Endothelial cell of umbilical vein (primary cell): ENCODE measurements around the gene SLC6A7.

Experiments used
- FOS ChIP-seq: IDR thresholded peaks from 2 replicates; pipeline ENCODE4 v1.6.1; 2011; ENCODE audit warnings: mild to moderate bottlenecking, low read length, moderate library complexity, borderline replicate concordance; ENCODE audit not compliant: insufficient read depth
- POLR2A ChIP-seq: IDR thresholded peaks from 2 replicates; pipeline ENCODE4 v1.6.1; 2012; ENCODE audit warnings: low read depth, mild to moderate bottlenecking, control low read depth, low read length
- POLR2AphosphoS5 ChIP-seq: IDR thresholded peaks from 2 replicates; pipeline ENCODE4 v1.6.1; 2012; ENCODE audit warnings: low read depth, mild to moderate bottlenecking, control low read depth, low read length, moderate library complexity; ENCODE audit not compliant: insufficient read depth
- TF ChIP-seq, protein P1 (sequence below), 2 donors: IDR thresholded peaks; 1 replicate in 1 of 2; 2 replicates in 1 of 2; pipeline ENCODE4 v1.5.1; 2011; ENCODE audit warnings: low read length in 2 of 2, mild to moderate bottlenecking in 2 of 2, moderate library complexity in 2 of 2, control low read depth in 1 of 2, inconsistent platforms in 1 of 2, low read depth in 1 of 2; ENCODE audit not compliant: insufficient read depth in 1 of 2; ENCODE audit errors: extremely low read depth in 1 of 2

DNA sequence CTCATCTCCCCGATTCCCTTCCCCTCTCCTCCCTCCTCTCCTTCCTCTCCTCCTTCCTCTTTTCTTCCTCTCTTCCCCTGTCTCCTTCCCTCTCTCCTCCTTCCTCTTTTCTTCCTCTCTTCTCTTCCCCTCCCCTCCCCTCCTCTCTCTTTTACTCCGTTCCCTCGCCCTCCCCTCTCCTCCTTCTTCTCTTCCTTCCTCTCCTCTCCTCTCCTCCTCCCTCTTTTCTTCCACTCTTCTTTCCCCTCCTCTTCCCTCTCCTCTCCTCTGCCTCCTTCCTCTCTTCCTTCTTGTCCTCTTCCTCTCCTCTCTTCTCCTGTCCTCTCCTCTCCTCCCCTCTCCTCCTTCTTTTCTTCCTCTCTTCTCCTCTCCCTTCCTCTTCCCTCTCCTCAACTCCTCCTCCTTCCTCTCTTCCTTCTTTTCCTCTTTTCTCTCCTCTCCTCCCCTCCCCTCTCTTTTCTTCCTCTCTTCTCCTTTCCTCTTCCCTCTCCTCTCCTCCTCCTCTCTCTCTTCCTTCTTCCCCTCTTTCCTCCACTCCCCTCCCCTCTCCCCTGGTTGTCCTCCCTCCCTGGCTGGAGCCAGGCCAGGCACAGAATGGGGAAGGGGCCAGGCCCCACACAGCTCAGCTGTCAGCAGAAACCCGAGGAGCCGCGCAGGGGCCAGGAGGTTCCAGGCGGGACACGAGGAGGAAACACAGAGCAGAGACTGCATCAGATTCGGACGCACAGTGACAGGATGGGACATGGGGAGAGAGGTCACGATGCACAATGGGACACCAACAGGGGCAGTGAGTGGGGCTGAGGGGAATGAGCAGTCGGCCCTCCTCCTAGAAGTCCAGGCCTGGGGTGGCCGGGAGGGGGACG lies 51.7 kb downstream of the SLC6A7 start:
- no peak for TF ChIP-seq POLR2A
- TF ChIP-seq, protein P1, sequence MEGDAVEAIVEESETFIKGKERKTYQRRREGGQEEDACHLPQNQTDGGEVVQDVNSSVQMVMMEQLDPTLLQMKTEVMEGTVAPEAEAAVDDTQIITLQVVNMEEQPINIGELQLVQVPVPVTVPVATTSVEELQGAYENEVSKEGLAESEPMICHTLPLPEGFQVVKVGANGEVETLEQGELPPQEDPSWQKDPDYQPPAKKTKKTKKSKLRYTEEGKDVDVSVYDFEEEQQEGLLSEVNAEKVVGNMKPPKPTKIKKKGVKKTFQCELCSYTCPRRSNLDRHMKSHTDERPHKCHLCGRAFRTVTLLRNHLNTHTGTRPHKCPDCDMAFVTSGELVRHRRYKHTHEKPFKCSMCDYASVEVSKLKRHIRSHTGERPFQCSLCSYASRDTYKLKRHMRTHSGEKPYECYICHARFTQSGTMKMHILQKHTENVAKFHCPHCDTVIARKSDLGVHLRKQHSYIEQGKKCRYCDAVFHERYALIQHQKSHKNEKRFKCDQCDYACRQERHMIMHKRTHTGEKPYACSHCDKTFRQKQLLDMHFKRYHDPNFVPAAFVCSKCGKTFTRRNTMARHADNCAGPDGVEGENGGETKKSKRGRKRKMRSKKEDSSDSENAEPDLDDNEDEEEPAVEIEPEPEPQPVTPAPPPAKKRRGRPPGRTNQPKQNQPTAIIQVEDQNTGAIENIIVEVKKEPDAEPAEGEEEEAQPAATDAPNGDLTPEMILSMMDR (IDR thresholded peaks at IDR 0.05; ENCODE audit: extremely low read depth in 1 of 2, insufficient read depth in 1 of 2, low read depth in 1 of 2, low read length in 2 of 2) = no peak
- TF ChIP-seq POLR2AphosphoS5 = no peak
- TF ChIP-seq FOS = no peak
